Liver (tissue), 3 donors: ENCODE results near the gene TRERF1.

Source experiments
- CTCF ChIP-seq: fragments of 150-350 bp; IDR thresholded peaks from 2 replicates; pipeline ENCODE4 v1.5.1; 2017; ENCODE audit warnings: improper control_type of control experiment, low read depth, low read length; ENCODE audit not compliant: missing input control
- EGR1 ChIP-seq, 2 donors: IDR thresholded peaks; 2 replicates each; pipeline ENCODE4 v1.6.1; 2016 to 2018; ENCODE audit warnings: antibody characterized with exemption in 2 of 2, low read depth in 2 of 2
- FOXA1 ChIP-seq: IDR thresholded peaks from 2 replicates; pipeline ENCODE4 v1.6.1; 2016; ENCODE audit warnings: antibody characterized with exemption
- GABPA ChIP-seq, 2 donors: IDR thresholded peaks in 1 of 2; conservative IDR thresholded peaks in 1 of 2; 2 replicates each; pipeline ENCODE4 v1.6.1; 2016; ENCODE audit warnings: antibody characterized with exemption in 2 of 2, mild to moderate bottlenecking in 1 of 2, moderate library complexity in 1 of 2
- JUND ChIP-seq, 2 donors: IDR thresholded peaks; 2 replicates each; pipeline ENCODE4 v1.6.1; 2016; ENCODE audit warnings: antibody characterized with exemption in 2 of 2
- MAX ChIP-seq: IDR thresholded peaks from 2 replicates; pipeline ENCODE4 v1.6.1; 2016; ENCODE audit warnings: antibody characterized with exemption
- RAD21 ChIP-seq, 2 donors: IDR thresholded peaks; 2 replicates each; pipeline ENCODE4 v1.6.1; 2016; ENCODE audit warnings: antibody characterized with exemption in 2 of 2, mild to moderate bottlenecking in 2 of 2
- REST ChIP-seq: IDR thresholded peaks from 2 replicates; pipeline ENCODE4 v1.6.1; 2016; ENCODE audit warnings: antibody characterized with exemption, mild to moderate bottlenecking
- SP1 ChIP-seq: IDR thresholded peaks from 2 replicates; pipeline ENCODE4 v1.6.1; 2018; ENCODE audit warnings: antibody characterized with exemption, mild to moderate bottlenecking
- TAF1 ChIP-seq: conservative IDR thresholded peaks from 2 replicates; pipeline ENCODE4 v1.6.1; 2016; ENCODE audit warnings: antibody characterized with exemption, mild to moderate bottlenecking
- YY1 ChIP-seq: IDR thresholded peaks from 2 replicates; pipeline ENCODE4 v1.6.1; 2016; ENCODE audit warnings: antibody characterized with exemption, mild to moderate bottlenecking
- TF ChIP-seq, protein P1 (sequence below): IDR thresholded peaks from 2 replicates; pipeline ENCODE4 v1.6.1; 2016; ENCODE audit warnings: antibody characterized with exemption
- TF ChIP-seq, protein P2 (sequence below): IDR thresholded peaks from 2 replicates; pipeline ENCODE4 v1.6.1; 2016; ENCODE audit warnings: antibody characterized with exemption
- donor health status: healthy.
- donor health status: healthy.

DNA sequence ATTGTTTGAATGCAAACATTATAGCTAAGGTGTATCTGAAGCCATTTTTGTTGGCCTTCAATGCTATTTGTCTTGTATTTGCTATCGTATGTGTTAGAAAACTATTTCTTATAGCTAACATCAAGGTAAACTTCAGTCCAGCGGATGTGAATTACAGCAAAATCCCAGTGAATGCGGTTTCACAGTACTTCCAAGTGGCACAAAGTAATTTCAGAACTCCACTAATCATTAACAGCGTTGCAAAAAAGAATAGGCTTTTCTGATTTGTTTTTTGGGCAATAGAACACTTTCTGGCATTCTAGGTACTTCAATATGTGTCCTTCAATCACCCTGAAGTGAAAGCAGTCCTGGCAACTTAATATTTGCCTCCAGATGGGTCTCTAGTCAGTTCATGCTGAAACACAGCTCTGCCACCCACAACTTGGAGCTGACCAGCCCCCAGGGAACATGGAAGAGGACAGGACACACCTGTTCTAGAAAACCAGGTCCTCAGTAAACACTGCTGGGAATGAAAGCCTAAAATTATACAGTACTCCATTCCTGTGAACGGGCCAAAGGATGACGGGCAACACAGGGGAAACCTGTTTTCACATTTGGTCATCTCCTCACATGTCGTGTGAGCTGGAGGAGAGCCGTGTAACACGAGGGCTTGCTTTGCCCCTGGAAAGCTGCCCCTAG, 224.4 kb downstream of the TRERF1 start:
- TF ChIP-seq CTCF (no peak), GABPA (IDR thresholded peaks at IDR 0.05 in 1 of 2, conservative IDR thresholded peaks at IDR 0.05 in 1 of 2) (no peak), JUND (IDR thresholded peaks at IDR 0.05) (no peak), MAX (no peak), FOXA1 (no peak), TAF1 (no peak), SP1 (no peak), REST (no peak), RAD21 (IDR thresholded peaks at IDR 0.05) (no peak), YY1 (no peak), EGR1 (IDR thresholded peaks at IDR 0.05; ENCODE audit: low read depth in 2 of 2) (no peak)
- TF ChIP-seq, protein P1, sequence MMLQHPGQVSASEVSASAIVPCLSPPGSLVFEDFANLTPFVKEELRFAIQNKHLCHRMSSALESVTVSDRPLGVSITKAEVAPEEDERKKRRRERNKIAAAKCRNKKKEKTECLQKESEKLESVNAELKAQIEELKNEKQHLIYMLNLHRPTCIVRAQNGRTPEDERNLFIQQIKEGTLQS = no peak
- TF ChIP-seq, protein P2, sequence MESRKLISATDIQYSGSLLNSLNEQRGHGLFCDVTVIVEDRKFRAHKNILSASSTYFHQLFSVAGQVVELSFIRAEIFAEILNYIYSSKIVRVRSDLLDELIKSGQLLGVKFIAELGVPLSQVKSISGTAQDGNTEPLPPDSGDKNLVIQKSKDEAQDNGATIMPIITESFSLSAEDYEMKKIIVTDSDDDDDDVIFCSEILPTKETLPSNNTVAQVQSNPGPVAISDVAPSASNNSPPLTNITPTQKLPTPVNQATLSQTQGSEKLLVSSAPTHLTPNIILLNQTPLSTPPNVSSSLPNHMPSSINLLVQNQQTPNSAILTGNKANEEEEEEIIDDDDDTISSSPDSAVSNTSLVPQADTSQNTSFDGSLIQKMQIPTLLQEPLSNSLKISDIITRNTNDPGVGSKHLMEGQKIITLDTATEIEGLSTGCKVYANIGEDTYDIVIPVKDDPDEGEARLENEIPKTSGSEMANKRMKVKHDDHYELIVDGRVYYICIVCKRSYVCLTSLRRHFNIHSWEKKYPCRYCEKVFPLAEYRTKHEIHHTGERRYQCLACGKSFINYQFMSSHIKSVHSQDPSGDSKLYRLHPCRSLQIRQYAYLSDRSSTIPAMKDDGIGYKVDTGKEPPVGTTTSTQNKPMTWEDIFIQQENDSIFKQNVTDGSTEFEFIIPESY = no peak
